COLO668 (cell line): ENCODE data around the gene CREB3L2.
"Not testable (repeated sequence)": the region's sequence is repeated elsewhere in the genome, so short reads cannot be mapped to it uniquely, and the experiment has no call there.

Experiments
- DNase-seq: peaks from one replicate; lab custom pipeline; 2025; ENCODE audit not compliant: unreplicated experiment; lab: John Stamatoyannopoulos, UW

Gene CREB3L2

DNA sequence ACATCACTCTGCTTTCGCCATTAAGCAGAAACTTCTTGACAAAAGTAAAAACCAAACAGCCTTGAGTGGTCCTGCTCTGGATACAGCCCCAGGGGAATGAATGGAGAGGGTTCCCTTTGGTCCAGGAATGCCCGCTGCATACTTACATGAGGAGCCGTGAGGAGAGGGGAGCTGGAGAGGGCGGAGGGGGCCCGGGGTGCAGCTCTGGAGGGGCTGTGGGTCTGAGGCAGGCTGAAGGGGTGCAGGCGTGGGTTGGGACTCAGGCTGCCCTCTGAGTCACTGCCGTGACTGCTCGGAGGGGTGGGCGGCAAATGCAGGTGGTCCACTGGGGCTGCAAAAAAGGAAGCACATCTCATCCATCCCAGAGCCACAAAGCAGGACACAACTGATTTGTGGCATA is 93.8 kb downstream of the CREB3L2 start:
- DNase-seq = no peak

DNA sequence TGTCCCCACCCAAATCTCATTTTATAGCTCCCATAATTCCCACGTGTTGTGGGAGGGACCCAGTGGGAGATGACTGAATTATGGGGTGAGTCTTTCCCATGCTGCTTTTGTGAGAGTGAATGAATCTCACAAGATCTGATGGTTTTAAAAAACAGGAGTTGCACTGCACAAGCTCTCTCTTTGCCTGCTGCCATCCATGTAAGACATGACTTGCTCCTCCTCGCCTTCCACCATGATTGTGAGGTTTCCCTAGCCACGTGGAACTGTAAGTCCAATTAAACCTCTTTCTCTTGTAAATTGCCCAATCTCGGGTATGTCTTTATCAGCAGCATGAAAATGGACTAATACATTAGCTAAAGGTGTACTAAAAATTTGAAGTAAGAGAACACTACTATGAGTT is 95.2 kb downstream of the CREB3L2 start:
- DNase-seq = not testable (repeated sequence)

GRCh38 chr7:137904833-137905232 is 97.1 kb downstream of the CREB3L2 start:
- DNase-seq = no peak

- DNase-seq = peak; percentile 55
Observed at GRCh38 chr7:137903382-137904169, 98.3 kb downstream of the CREB3L2 start.

DNA sequence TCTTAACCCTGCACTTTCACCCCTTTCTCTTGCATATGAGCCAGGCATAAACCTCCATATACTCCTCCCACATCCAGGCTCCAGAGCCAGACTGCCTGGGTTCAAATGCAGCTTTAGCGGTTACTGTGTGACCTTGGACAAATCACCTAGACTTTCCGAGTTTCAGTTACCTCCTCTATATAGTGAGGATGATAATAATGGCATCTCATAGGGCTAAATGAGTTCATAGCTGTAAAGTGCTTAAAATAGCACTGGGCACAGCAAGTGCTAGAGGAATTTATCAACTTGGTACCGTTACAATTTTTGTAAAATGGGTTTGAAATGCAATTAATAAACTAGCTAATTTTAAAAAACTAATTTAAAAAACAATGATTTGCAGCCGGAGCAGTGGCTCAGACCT is 101.7 kb downstream of the CREB3L2 start:
- no peak for DNase-seq

DNA sequence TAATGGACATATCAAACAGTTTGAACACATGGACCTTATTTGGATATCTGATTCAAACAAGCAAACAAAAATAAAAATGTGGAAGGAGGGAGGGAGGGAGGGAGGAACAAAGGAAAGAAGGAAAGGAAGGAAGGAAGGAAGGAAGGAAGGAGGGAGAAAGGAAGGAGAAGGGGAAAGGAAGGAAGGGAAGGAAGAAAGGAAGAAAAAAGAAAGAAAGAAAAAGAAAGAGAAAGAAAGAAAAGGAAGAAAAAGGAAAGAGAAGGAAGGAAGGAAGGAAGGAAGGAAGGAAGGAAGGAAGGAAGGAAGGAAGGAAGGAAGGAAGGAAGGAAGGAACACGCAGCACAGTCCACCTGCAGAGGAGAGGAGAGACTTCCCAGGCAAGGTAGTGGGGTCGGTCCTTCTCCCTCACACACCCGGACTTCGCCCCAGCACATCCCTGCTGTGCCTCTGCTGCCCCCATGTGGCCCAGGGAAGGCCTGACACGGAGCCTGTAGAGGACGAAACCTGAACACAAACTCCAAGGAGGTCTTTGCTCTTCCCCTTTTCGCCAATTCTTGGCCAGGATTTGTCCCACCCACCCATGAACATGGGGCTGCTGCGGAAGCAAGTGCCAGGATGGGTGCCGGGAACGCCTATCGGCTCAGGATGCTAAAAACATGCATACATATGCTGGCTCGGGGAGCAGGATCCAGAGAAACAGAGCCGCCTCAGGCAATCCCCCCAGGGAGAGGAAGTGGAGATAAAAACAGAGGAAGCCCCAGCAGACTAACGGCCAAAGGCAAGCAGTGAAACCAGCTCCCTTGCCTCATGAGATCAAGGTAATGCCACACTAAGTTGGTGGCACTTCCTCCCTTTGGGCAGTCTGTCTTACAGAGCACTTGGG is 102.8 kb downstream of the CREB3L2 start:
- DNase-seq = peak; percentile 71

DNA sequence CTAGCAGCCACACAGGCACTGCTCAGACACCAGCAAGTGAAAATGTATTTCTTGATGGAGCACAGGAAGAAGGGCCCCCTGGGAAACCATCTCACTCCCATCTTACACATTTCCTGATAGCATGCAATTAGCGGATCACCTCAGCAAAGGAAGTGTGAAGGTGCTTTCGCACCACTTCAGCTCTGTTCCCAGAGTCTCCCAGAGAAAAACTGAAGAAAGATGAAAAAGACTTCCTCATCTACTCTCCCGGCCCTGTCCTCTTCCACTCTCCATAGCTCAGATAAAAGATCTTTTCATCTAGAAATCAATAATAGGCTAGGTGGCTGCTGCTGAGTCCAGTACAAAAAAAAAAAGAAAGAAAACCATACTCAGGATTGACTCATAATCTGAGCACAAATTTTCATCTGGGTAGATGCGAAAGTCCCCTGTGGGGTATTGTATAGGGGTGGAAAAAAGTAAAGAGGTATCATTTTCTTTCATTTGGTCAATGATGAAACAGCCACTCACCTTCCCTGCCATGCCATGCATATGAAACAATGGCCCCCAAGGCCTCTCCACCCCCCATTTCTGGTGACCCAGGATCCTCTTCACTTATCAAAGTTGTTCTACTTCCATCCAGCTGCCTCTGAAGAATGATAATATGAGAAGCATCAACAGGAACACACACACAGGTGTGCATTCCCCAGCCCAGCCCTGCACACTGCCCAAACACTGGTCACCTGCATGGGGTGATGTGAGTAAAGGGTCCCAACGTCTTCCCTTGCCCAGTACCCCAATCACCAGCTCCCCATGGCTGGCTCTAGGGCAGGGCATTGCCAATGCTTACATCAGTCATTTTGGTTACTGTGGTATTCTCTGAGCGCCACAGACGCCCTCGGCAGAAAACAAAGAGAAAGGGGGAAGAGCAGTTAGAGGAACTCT is 106.3 kb downstream of the CREB3L2 start:
- no peak for DNase-seq

- no peak for DNase-seq
Observed at GRCh38 chr7:137893143-137893742, 108.6 kb downstream of the CREB3L2 start.

DNA sequence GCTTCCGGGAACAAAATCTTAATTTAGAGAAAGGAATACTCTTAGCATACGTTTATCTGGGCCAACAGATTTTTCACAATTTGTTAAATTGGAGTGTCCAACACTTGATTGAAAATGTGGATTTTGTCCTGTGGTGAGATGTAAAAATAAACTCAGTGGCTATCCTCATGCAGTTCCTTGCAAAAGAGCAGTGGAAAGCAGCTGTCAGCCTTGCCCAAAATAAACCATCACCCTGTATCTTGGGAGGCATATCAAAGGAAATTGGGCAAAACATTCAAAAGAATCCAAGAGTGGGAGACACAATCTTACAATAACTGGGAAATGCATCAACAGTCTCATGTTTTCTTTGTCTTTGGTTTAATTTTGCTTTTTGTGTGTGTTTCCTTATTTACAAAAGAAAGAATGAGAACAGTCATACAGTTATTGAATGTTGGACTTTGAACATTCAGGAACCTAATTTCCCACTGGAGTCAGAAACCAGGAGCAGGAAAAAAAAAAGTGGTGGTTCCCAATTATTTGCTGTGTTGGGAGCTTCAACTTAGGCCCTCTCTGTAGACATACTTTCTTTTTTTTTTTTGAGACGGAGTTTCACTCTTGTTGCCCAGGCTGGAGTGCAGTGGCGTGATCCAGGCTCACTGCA is 110.8 kb downstream of the CREB3L2 start:
- DNase-seq = no peak

GRCh38 chr7:137890449-137890921 is 111.4 kb downstream of the CREB3L2 start:
- DNase-seq = no peak

GRCh38 chr7:137888241-137888640 is 113.6 kb downstream of the CREB3L2 start:
- no peak for DNase-seq

DNA sequence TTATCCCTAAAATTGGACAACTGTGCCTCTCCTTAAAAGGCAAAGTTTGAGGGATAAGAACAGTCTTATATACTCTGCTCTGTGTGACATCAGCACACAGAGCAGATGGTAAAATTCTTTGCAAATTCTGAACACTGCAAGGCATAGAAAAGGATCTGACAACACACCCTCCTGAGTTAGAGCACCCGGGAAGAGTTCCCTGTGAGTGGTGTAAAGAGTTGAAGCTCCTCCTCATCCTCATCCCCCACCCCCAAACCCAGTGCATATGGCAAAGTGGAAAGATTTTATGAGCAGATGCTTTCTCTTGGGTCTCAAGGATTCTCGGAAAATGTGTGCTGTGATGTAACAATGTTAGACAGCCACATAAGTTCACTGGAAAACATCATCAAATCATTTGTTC is 115.1 kb downstream of the CREB3L2 start:
- DNase-seq = no peak

GRCh38 chr7:137886281-137886680 is 115.6 kb downstream of the CREB3L2 start:
- DNase-seq = no peak

- DNase-seq = no peak
Observed at GRCh38 chr7:137885678-137886077, 116.2 kb downstream of the CREB3L2 start.

- DNase-seq = no peak
Observed at GRCh38 chr7:137882806-137883205, 119.1 kb downstream of the CREB3L2 start.

- DNase-seq = no peak
Observed at GRCh38 chr7:137882261-137882668, 119.6 kb downstream of the CREB3L2 start.

GRCh38 chr7:137881607-137882260 is 120.2 kb downstream of the CREB3L2 start:
- no peak for DNase-seq

GRCh38 chr7:137880432-137880831 is 121.5 kb downstream of the CREB3L2 start:
- no peak for DNase-seq

DNA sequence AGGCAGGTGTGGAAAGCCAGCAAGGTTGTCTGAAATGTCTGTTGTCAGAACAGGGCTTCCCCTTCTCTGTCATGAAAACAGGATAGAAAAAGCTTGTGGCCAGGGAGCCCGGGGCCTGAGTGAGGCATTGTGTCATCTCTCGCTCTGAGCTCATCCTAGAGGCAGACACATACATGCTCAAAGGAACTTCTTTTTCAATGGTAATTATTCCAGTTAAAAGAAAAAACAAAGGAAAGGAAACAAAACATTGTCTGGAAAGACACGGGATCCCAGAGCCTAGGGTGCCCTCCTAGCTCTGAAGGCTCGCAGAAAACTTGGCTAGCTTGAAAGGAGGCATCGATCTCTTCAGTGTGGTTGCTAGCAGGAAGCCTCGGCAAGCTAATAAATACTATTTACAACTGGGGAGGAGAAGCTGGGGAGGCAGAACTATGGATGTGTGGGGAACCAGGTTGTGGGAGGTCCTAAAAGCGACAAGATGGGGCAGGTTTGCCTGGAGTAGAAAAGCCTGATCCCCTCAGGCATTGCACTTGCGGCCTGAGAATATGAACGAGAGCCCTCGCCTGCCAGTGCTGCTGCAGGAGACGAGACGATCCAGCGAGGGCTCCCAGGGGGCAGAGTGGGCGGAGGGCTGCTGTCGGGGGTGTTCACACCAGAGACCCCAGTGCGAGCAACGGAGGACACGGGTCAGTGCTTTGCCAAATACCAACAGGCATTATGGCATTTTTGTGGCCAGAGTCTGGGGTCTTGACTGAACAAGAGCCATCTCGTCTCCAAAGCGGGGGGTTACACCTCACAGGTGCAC is 122.3 kb downstream of the CREB3L2 start:
- DNase-seq = no peak
